Occipital lobe (tissue), 2 donors: ENCODE results near the gene AVPR1B. TPM values are rescaled to one million over a fixed set of nuclear protein-coding genes. Genes with fewer than 3 reads are reported as not detected.

Experiments used
- DNase-seq: peaks from one replicate; lab custom pipeline; 2025; lab: John Stamatoyannopoulos, UW
- total RNA-seq: library from RNA; depleted of rRNA; stranded (reverse); fragments of >200 nt; gene quantifications from one replicate; pipeline ENCODE4 v1.2.3, GENCODE V29; 2014

AVPR1B gene
- total RNA-seq, 1 donor from 2014 or later: not detected

- DNase-seq: no peak
Observed at GRCh38 chr1:206112600-206113301, 4.4 kb downstream of the AVPR1B start.

GRCh38 chr1:206111271-206111927, 5.8 kb downstream of the AVPR1B start:
- DNase-seq: no peak

GRCh38 chr1:206110820-206111219, 6.4 kb downstream of the AVPR1B start:
- no peak for DNase-seq

GRCh38 chr1:206110161-206110560, 7.0 kb downstream of the AVPR1B start:
- DNase-seq: no peak

GRCh38 chr1:206109718-206110117, 7.5 kb downstream of the AVPR1B start:
- DNase-seq: no peak

GRCh38 chr1:206108635-206109034, 8.6 kb downstream of the AVPR1B start:
- DNase-seq: no peak

GRCh38 chr1:206107168-206107544, 10.0 kb downstream of the AVPR1B start:
- DNase-seq: no peak

- DNase-seq: peak; percentile 65
Observed at GRCh38 chr1:206106328-206107167, 10.6 kb downstream of the AVPR1B start.

GRCh38 chr1:206105464-206105995, 11.7 kb downstream of the AVPR1B start:
- no peak for DNase-seq

GRCh38 chr1:206103979-206104378, 13.2 kb downstream of the AVPR1B start:
- no peak for DNase-seq

- no peak for DNase-seq
Observed at GRCh38 chr1:206102292-206102936, 14.8 kb downstream of the AVPR1B start.

GRCh38 chr1:206101351-206102045, 15.7 kb downstream of the AVPR1B start:
- no peak for DNase-seq

- DNase-seq: no peak
Observed at GRCh38 chr1:206100226-206100815, 16.9 kb downstream of the AVPR1B start.

- DNase-seq: no peak
Observed at GRCh38 chr1:206098242-206098919, 18.8 kb downstream of the AVPR1B start.

GRCh38 chr1:206097381-206097780, 19.8 kb downstream of the AVPR1B start:
- no peak for DNase-seq

GRCh38 chr1:206094024-206094423, 23.2 kb downstream of the AVPR1B start:
- no peak for DNase-seq

- DNase-seq: no peak
Observed at GRCh38 chr1:206089341-206089740, 27.8 kb downstream of the AVPR1B start.

GRCh38 chr1:206087091-206087490, 30.1 kb downstream of the AVPR1B start:
- DNase-seq: no peak

- DNase-seq: no peak
Observed at GRCh38 chr1:206083750-206084149, 33.4 kb downstream of the AVPR1B start.
